DOHH2 (cell line): ENCODE data around the gene HK3.

Experiments
- H3F3A ChIP-seq: fragments of 200-600 bp; sonication (generic), shearing (Covaris generic); 2 replicates; pipeline ENCODE4 v1.6.0; 2016; ENCODE audit warnings: antibody characterized with exemption, mild to moderate bottlenecking; ENCODE audit not compliant: control insufficient read depth, insufficient read depth
- H3K27ac ChIP-seq: fragments of 200-600 bp; sonication (generic); 2 replicates; pipeline ENCODE4 v1.5.1; 2014; ENCODE audit warnings: low read depth, mild to moderate bottlenecking, low read length, moderate library complexity
- H3K27me3 ChIP-seq: fragments of 200-600 bp; sonication (generic); 2 replicates; pipeline ENCODE4 v1.6.1; 2014; ENCODE audit warnings: mild to moderate bottlenecking, low read length, mixed read lengths; ENCODE audit not compliant: control insufficient read depth
- H3K36me3 ChIP-seq: fragments of 200-600 bp; sonication (generic); 2 replicates; pipeline ENCODE4 v1.6.1; 2014; ENCODE audit warnings: mild to moderate bottlenecking, low read length, moderate library complexity, mixed read lengths; ENCODE audit not compliant: control insufficient read depth
- H3K4me1 ChIP-seq: fragments of 200-600 bp; sonication (generic); 2 replicates; pipeline ENCODE4 v1.6.1; 2014; ENCODE audit warnings: mild to moderate bottlenecking, low read length, mixed read lengths; ENCODE audit not compliant: control insufficient read depth
- H3K4me2 ChIP-seq: fragments of 200-600 bp; sonication (generic); 2 replicates; pipeline ENCODE4 v1.6.0; 2014; ENCODE audit warnings: mild to moderate bottlenecking, low read length, moderate library complexity
- H3K4me3 ChIP-seq: fragments of 200-600 bp; sonication (generic); 2 replicates; pipeline ENCODE4 v1.5.1; 2014; ENCODE audit warnings: mild to moderate bottlenecking, low read length, mixed read lengths
- H3K79me2 ChIP-seq: fragments of 200-600 bp; sonication (generic); 2 replicates; pipeline ENCODE4 v1.6.1; 2014; ENCODE audit warnings: mild to moderate bottlenecking, low read length, mixed read lengths; ENCODE audit not compliant: control insufficient read depth
- H3K9me2 ChIP-seq: fragments of 200-600 bp; sonication (generic); replicated peaks from 2 replicates; pipeline ENCODE4 v1.6.1; 2014; ENCODE audit warnings: mild to moderate bottlenecking, low read length, mixed read lengths; ENCODE audit not compliant: control insufficient read depth
- H3K9me3 ChIP-seq: fragments of 200-600 bp; sonication (generic); 2 replicates; pipeline ENCODE4 v1.6.1; 2014; ENCODE audit warnings: antibody characterized with exemption, low read length, mixed read lengths; ENCODE audit not compliant: control insufficient read depth, insufficient read depth
- H4K20me1 ChIP-seq: fragments of 200-600 bp; sonication (generic); 2 replicates; pipeline ENCODE4 v1.6.0; 2014; ENCODE audit warnings: low read depth, mild to moderate bottlenecking, antibody characterized with exemption, low read length, moderate library complexity; ENCODE audit not compliant: control insufficient read depth, insufficient read depth
- CTCF ChIP-seq: fragments of 200-600 bp; sonication (generic); IDR thresholded peaks from one replicate; pipeline ENCODE4 v1.5.1; 2014; ENCODE audit warnings: antibody characterized with exemption, mild to moderate bottlenecking, low read depth, low read length; ENCODE audit not compliant: poor library complexity, severe bottlenecking
- EZH2phosphoT487 ChIP-seq: fragments of 200-600 bp; sonication (generic); IDR thresholded peaks from 2 replicates; pipeline ENCODE4 v1.6.1; 2017; ENCODE audit warnings: borderline replicate concordance, mild to moderate bottlenecking, antibody characterized with exemption, low read length, moderate library complexity, mixed read lengths

The HK3 gene

GRCh38 chr5:176875783-176876505 is 23.2 kb downstream of the HK3 start:
- Histone ChIP-seq H3K79me2 (no peaks in the 10 kb centered on the region), H4K20me1 (no peaks in the 10 kb centered on the region), H3K27ac (no peak overlapping the region), H3K36me3 (no peaks in the 10 kb centered on the region), H3K4me1 (no peaks in the 10 kb centered on the region), H3K9me2 (no peaks in the 10 kb centered on the region), H3K4me2 (no peak overlapping the region), H3K9me3 (no peaks in the 10 kb centered on the region), H3F3A (no peaks in the 10 kb centered on the region), H3K4me3 (no peak overlapping the region), H3K27me3 (peaks cover 7% of the 10 kb centered on the region; the same call in 1 of the 2 replicates)
- no peak for TF ChIP-seq EZH2phosphoT487
- no peak for TF ChIP-seq CTCF

- TF ChIP-seq EZH2phosphoT487 (no peak), CTCF (no peak)
- H3K36me3 ChIP-seq: no peaks in the 10 kb centered on the region
- peaks cover 7% of the 10 kb centered on the region; the same call in 1 of the 2 replicates for H3K27me3 ChIP-seq
- H4K20me1 ChIP-seq: no peaks in the 10 kb centered on the region
- H3K4me3 ChIP-seq: no peak overlapping the region
- H3K4me2 ChIP-seq: no peak overlapping the region
- H3K9me2 ChIP-seq: no peaks in the 10 kb centered on the region
- H3F3A ChIP-seq: no peaks in the 10 kb centered on the region
- H3K9me3 ChIP-seq: no peaks in the 10 kb centered on the region
- H3K4me1 ChIP-seq: no peaks in the 10 kb centered on the region
- H3K79me2 ChIP-seq: no peaks in the 10 kb centered on the region
- no peak overlapping the region for H3K27ac ChIP-seq
These were observed 24.1 kb downstream of the HK3 start for GRCh38 chr5:176875014-176875550.

GRCh38 chr5:176874198-176874780 is 24.9 kb downstream of the HK3 start:
- Histone ChIP-seq H3K79me2 (no peaks in the 10 kb centered on the region), H3K4me2 (no peak overlapping the region), H3K4me1 (no peaks in the 10 kb centered on the region), H3K27me3 (peaks cover 7% of the 10 kb centered on the region; the same call in 1 of the 2 replicates), H3K36me3 (no peaks in the 10 kb centered on the region), H3K9me3 (no peaks in the 10 kb centered on the region), H3K9me2 (no peaks in the 10 kb centered on the region), H3K27ac (no peak overlapping the region), H4K20me1 (no peaks in the 10 kb centered on the region), H3F3A (no peaks in the 10 kb centered on the region), H3K4me3 (no peak overlapping the region)
- TF ChIP-seq CTCF: no peak
- no peak for TF ChIP-seq EZH2phosphoT487
